GM12878 (cell line): ENCODE data around the gene DMD. TPM values are rescaled to one million over a fixed set of nuclear protein-coding genes. Genes with fewer than 3 reads are reported as not detected.

Experiments used
- ATAC-seq: fragments of 200-7000 bp; cut with Tn5 transposase; 3 replicates; pipeline ENCODE4 v1.9.1; 2020; ENCODE audit warnings: mild to moderate bottlenecking, moderate library complexity
- BruUV-seq: library from RNA; stranded (reverse); fragments of 400-500 nt; replicated peaks from 2 replicates; lab custom pipeline; 2021; lab: Mats Ljungman, UMichigan
- CTCF ChIA-PET: fragments of 300-600 bp; sonication (Branson Sonifier 250); formaldehyde crosslinking; extraction: SDS; loops from one replicate; lab custom pipeline; 2021; ENCODE audit warnings: inconsistent platforms; lab: Yijun Ruan, JAX
- POLR2A ChIA-PET: fragments of 350-600 bp; formaldehyde crosslinking; extraction: SDS; loops from one replicate; lab custom pipeline; 2021; ENCODE audit warnings: inconsistent platforms; lab: Charles Lee
- RAD21 ChIA-PET: fragments of 300-600 bp; sonication (Branson Sonifier 250); formaldehyde crosslinking; loops from one replicate; lab custom pipeline; 2023; ENCODE audit warnings: antibody characterized with exemption; ENCODE audit not compliant: unreplicated experiment; lab: Charles Lee
- SMC1A ChIA-PET: fragments of 300-600 bp; sonication (Branson Sonifier 250); formaldehyde crosslinking; loops from one replicate; lab custom pipeline; 2023; ENCODE audit not compliant: unreplicated experiment, uncharacterized antibody; lab: Charles Lee
- DNase-seq: peaks from one replicate; pipeline ENCODE4 v3.0.0-alpha.2; 2011; ENCODE audit warnings: low read depth, low spot score
- FAIRE-seq: peaks from 3 replicates; lab custom pipeline; 2011; peaks lifted over from hg19 to GRCh38; lab: Jason Lieb, UNC
- H2AFZ ChIP-seq: 2 replicates; pipeline ENCODE4 v1.6.0; 2011; ENCODE audit warnings: low read depth, low read length, control low read depth; ENCODE audit not compliant: control insufficient read depth
- H3K27ac ChIP-seq: 2 replicates; pipeline ENCODE4 v1.5.1; 2011; ENCODE audit warnings: control low read depth; ENCODE audit not compliant: control insufficient read depth, insufficient read depth
- H3K27me3 ChIP-seq, 2 experiments: replicated peaks in 1 of 2; 2 replicates each; pipeline versions ENCODE4 v1.6.0 to v1.6.1; 2011; ENCODE audit warnings: low read length in 1 of 2; ENCODE audit not compliant: control insufficient read depth in 2 of 2, insufficient read depth in 2 of 2
- H3K36me3 ChIP-seq, 2 experiments: 2 replicates each; pipeline ENCODE4 v1.5.1; 2011; ENCODE audit warnings: low read length in 1 of 2; ENCODE audit not compliant: control insufficient read depth in 2 of 2, insufficient read depth in 2 of 2
- H3K4me1 ChIP-seq: 2 replicates; pipeline ENCODE4 v1.6.1; 2011; ENCODE audit warnings: mild to moderate bottlenecking, low read length, moderate library complexity, mixed read lengths; ENCODE audit not compliant: control insufficient read depth, insufficient read depth
- H3K4me2 ChIP-seq: 2 replicates; pipeline ENCODE4 v1.6.0; 2011; ENCODE audit warnings: control low read depth; ENCODE audit not compliant: control insufficient read depth, insufficient read depth
- H3K4me3 ChIP-seq: fragments of 200-600 bp; sonication (generic); 2 replicates; pipeline ENCODE4 v1.5.1; 2016
- H3K79me2 ChIP-seq: 2 replicates; pipeline ENCODE4 v1.6.0; 2011; ENCODE audit warnings: low read length; ENCODE audit not compliant: control insufficient read depth, insufficient read depth
- H3K9ac ChIP-seq: 2 replicates; pipeline ENCODE4 v1.8.0; 2011; ENCODE audit warnings: low read length, control low read depth, mixed read lengths; ENCODE audit not compliant: control insufficient read depth, insufficient read depth
- H3K9me3 ChIP-seq: replicated peaks from 3 replicates; pipeline ENCODE4 v1.5.1; 2011; ENCODE audit warnings: mild to moderate bottlenecking, low read length; ENCODE audit not compliant: control insufficient read depth, insufficient read depth
- H4K20me1 ChIP-seq: 2 replicates; pipeline ENCODE4 v1.6.0; 2011; ENCODE audit not compliant: control insufficient read depth, insufficient read depth
- ATF2 ChIP-seq: IDR thresholded peaks from 2 replicates; pipeline ENCODE4 v1.6.1; 2012; ENCODE audit warnings: low read length, inconsistent platforms
- BCLAF1 ChIP-seq: fragments of 450-650 bp; IDR thresholded peaks from 2 replicates; pipeline ENCODE4 v1.6.1; 2017; ENCODE audit warnings: antibody characterized with exemption, mild to moderate bottlenecking, moderate library complexity
- BHLHE40 ChIP-seq, 2 experiments: fragments of 450-650 bp in 1 of 2; IDR thresholded peaks; 2 replicates each; pipeline ENCODE4 v1.6.1; 2011 to 2017; ENCODE audit warnings: low read depth in 2 of 2, borderline replicate concordance in 1 of 2, improper control_type of control experiment in 1 of 2, low read length in 1 of 2, mild to moderate bottlenecking in 1 of 2
- FOS ChIP-seq: IDR thresholded peaks from 3 replicates; pipeline ENCODE4 v1.6.1; 2011; ENCODE audit warnings: borderline replicate concordance; ENCODE audit not compliant: insufficient read length; ENCODE audit errors: extremely low read depth
- KLF5 ChIP-seq: fragments of 450-650 bp; IDR thresholded peaks from 2 replicates; pipeline ENCODE4 v1.6.1; 2014; ENCODE audit warnings: mild to moderate bottlenecking; ENCODE audit not compliant: partially characterized antibody
- NFYB ChIP-seq: IDR thresholded peaks from 2 replicates; pipeline ENCODE4 v1.6.1; 2011; ENCODE audit warnings: low read depth, mild to moderate bottlenecking, low read length, improper control_type of control experiment, moderate library complexity; ENCODE audit not compliant: insufficient read depth
- NR2C1 ChIP-seq: fragments of 450-650 bp; IDR thresholded peaks from 2 replicates; pipeline ENCODE4 v1.6.1; 2017; ENCODE audit warnings: antibody characterized with exemption, mild to moderate bottlenecking, moderate library complexity
- RAD21 ChIP-seq: IDR thresholded peaks from 2 replicates; pipeline ENCODE4 v1.6.1; 2011; ENCODE audit warnings: mild to moderate bottlenecking, low read depth, low read length, moderate library complexity; ENCODE audit not compliant: insufficient read depth
- SMC3 ChIP-seq: IDR thresholded peaks from 2 replicates; pipeline ENCODE4 v1.6.1; 2011; ENCODE audit warnings: low read length, improper control_type of control experiment, borderline replicate concordance
- SRF ChIP-seq, 2 experiments: IDR thresholded peaks; 2 replicates each; pipeline ENCODE4 v1.6.1; 2011; ENCODE audit warnings: low read depth in 2 of 2, low read length in 2 of 2, mild to moderate bottlenecking in 1 of 2, moderate library complexity in 1 of 2
- SUZ12 ChIP-seq: fragments of 200-600 bp; sonication (generic); IDR thresholded peaks from one replicate; pipeline ENCODE4 v1.6.1; 2018; ENCODE audit warnings: antibody characterized with exemption, mild to moderate bottlenecking; ENCODE audit not compliant: unreplicated experiment
- USF1 ChIP-seq: IDR thresholded peaks from 2 replicates; pipeline ENCODE4 v1.6.1; 2011; ENCODE audit warnings: borderline replicate concordance, low read depth, mild to moderate bottlenecking, moderate library complexity, mixed read lengths, low read length; ENCODE audit not compliant: insufficient read depth; ENCODE audit errors: extremely low read length
- ZNF207 ChIP-seq: fragments of 450-650 bp; IDR thresholded peaks from 2 replicates; pipeline ENCODE4 v1.6.1; 2014; ENCODE audit warnings: antibody characterized with exemption, mild to moderate bottlenecking, borderline replicate concordance
- ZNF592 ChIP-seq: fragments of 450-650 bp; IDR thresholded peaks from 2 replicates; pipeline ENCODE4 v1.6.1; 2017; ENCODE audit warnings: mild to moderate bottlenecking, moderate library complexity
- WGBS: methylation state at CpG from one replicate; pipeline ENCODE4 v1.1.6; 2016; ENCODE audit warnings: low lambda C conversion rate; ENCODE audit not compliant: insufficient replicate concordance, insufficient coverage; ENCODE audit errors: missing lambda C conversion rate; 5-methylcytosine and 5-hydroxymethylcytosine counted together
- in situ Hi-C: fragments of 300-500 bp; cut with MboI; formaldehyde crosslinking; loops from 9 replicates; pipeline ENCODE4 v1.14.3; 2018; ENCODE audit warnings: mixed read lengths
- intact Hi-C: fragments of 100-400 bp; cut with micrococcal nuclease; formaldehyde crosslinking; loops from one replicate; pipeline ENCODE4 v1.14.2; 2022; ENCODE audit not compliant: unreplicated experiment
- polyA plus RNA-seq, 11 experiments: library from polyadenylated mRNA; depleted of rRNA in 4 of 11; unstranded in 6 of 11; stranded (reverse) in 5 of 11; fragments of >200 nt; fragmentation: Nextera tagmentation in 4 of 11; fragmentation: Illumina TruSeq in 1 of 11; extraction: Ambion mirVana in 4 of 11; extraction: Trizol in 1 of 11; gene quantifications; 1 replicate in 1 of 11; 2 replicates in 10 of 11; pipeline versions ENCODE4 v1.2.1 to v1.2.3, GENCODE V29; 2011 to 2016; ENCODE audit warnings: inconsistent platforms in 2 of 11, missing spikeins in 2 of 11, low read depth in 1 of 11
- total RNA-seq, 4 experiments: library from RNA; depleted of rRNA in 3 of 4; stranded (reverse); fragments of >200 nt in 3 of 4; fragmentation: Illumina TruSeq in 1 of 4; extraction: Trizol in 1 of 4; gene quantifications; 2 replicates each; pipeline versions ENCODE4 v1.2.1 to v1.2.3, GENCODE V29; 2013 to 2021

Gene DMD
- total and polyA plus RNA-seq, 10 of the 15 experiments (the other 5 are each of a cell fraction or from before 2014, with no cell fraction given): 1.4 to 24.3 (median 4.3) TPM

GRCh38 chrX:32280489-32280888 is 930.9 kb downstream of the DMD start:
- no peak overlapping the region for H2AFZ ChIP-seq
- ChIA-PET SMC1A (no interaction called here), CTCF (no interaction called here), POLR2A (no interaction called here), RAD21 (no interaction called here)
- H3K27me3 ChIP-seq: no peaks in the 10 kb centered on the region
- no peak overlapping the region for H3K27ac ChIP-seq
- no peak for ATAC-seq
- in situ Hi-C loops (no loop called here), intact Hi-C loops (no loop called here)
- no TSS peak for BruUV-seq
- no peaks in the 10 kb centered on the region for H3K9me3 ChIP-seq
- no peaks in the 10 kb centered on the region for H3K36me3 ChIP-seq
- 0% methylated on average over 2 of the region's 2 CpGs for WGBS
- H4K20me1 ChIP-seq: no peaks in the 10 kb centered on the region
- H3K4me3 ChIP-seq: no peak overlapping the region
- H3K4me2 ChIP-seq: no peak overlapping the region
- no peak for DNase-seq
- H3K9ac ChIP-seq: no peak overlapping the region
- H3K79me2 ChIP-seq: no peaks in the 10 kb centered on the region
- no peaks in the 10 kb centered on the region for H3K4me1 ChIP-seq
- no peak for FAIRE-seq
- no peak for TF ChIP-seq FOS
- TF ChIP-seq NFYB: no peak
- no peak for TF ChIP-seq BCLAF1
- no peak for TF ChIP-seq SMC3
- no peak for TF ChIP-seq ZNF592
- TF ChIP-seq SRF (IDR thresholded peaks at IDR 0.05; ENCODE audit: low read depth in 2 of 2, low read length in 2 of 2): no peak
- TF ChIP-seq ZNF207: no peak
- TF ChIP-seq NR2C1: no peak
- no peak for TF ChIP-seq KLF5
- TF ChIP-seq SUZ12: no peak
- no peak for TF ChIP-seq ATF2
- TF ChIP-seq RAD21: no peak
- no peak for TF ChIP-seq USF1
- no peak for TF ChIP-seq BHLHE40 (IDR thresholded peaks at IDR 0.05; ENCODE audit: borderline replicate concordance in 1 of 2, low read depth in 2 of 2, low read length in 1 of 2)
